ENCODE data around the gene SLAMF8. TPM values are rescaled to one million over a fixed set of nuclear protein-coding genes. Genes with fewer than 3 reads are reported as not detected.

The SLAMF8 gene
- total and polyA plus RNA-seq, 8 donors: 0.76 to 4.5 (median 2.5) TPM; not detected in 2

DNA sequence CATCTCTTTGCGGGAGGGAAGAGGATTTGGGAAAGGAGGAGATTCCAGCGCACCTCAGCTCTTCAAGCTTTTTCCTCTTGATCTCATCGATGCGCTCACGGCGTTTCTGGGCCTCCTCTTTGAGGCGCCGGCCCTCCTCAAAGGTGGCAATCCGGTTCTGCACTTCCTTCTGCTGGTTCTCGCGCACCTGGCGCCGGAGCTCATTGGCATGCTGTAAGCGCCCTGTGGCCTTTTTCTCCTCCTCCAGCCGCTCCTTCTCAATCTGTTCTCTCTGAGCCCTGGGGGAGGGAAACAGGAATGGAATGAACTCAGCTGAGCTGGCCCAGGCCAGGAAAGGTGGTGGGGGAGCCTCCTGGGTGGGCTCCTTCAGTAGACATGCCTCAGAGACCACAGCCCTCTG is 46.2 kb downstream of the SLAMF8 start:
- peaks cover 0 to 37% (median 0%) of the 10 kb centered on the region in 3 donors for H3K27me3 ChIP-seq
- no peaks in the 10 kb centered on the region for H3K36me3 ChIP-seq
- TF ChIP-seq POLR2AphosphoS5 (IDR thresholded peaks at IDR 0.05): no peak
- TF ChIP-seq POLR2A (IDR thresholded peaks at IDR 0.05): no peak
- no peak for TF ChIP-seq EP300 (IDR thresholded peaks at IDR 0.05)
- TF ChIP-seq, protein P1, sequence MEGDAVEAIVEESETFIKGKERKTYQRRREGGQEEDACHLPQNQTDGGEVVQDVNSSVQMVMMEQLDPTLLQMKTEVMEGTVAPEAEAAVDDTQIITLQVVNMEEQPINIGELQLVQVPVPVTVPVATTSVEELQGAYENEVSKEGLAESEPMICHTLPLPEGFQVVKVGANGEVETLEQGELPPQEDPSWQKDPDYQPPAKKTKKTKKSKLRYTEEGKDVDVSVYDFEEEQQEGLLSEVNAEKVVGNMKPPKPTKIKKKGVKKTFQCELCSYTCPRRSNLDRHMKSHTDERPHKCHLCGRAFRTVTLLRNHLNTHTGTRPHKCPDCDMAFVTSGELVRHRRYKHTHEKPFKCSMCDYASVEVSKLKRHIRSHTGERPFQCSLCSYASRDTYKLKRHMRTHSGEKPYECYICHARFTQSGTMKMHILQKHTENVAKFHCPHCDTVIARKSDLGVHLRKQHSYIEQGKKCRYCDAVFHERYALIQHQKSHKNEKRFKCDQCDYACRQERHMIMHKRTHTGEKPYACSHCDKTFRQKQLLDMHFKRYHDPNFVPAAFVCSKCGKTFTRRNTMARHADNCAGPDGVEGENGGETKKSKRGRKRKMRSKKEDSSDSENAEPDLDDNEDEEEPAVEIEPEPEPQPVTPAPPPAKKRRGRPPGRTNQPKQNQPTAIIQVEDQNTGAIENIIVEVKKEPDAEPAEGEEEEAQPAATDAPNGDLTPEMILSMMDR (IDR thresholded peaks at IDR 0.05): no peak
- H3K4me3 ChIP-seq: no peak overlapping the region
- 85 to 90% (median 87%) methylated on average over 15 of the region's 15 CpGs for WGBS, 5 donors
- peaks cover 4 to 16% (median 11%) of the 10 kb centered on the region in 4 donors for H3K4me1 ChIP-seq
- H3K27ac ChIP-seq: no peak overlapping the region
- no peak for DNase-seq
- no peaks in the 10 kb centered on the region for H3K9me3 ChIP-seq
- intact Hi-C loops (cut with DNase I; ENCODE audit: low total_unique reads): no loop called here

DNA sequence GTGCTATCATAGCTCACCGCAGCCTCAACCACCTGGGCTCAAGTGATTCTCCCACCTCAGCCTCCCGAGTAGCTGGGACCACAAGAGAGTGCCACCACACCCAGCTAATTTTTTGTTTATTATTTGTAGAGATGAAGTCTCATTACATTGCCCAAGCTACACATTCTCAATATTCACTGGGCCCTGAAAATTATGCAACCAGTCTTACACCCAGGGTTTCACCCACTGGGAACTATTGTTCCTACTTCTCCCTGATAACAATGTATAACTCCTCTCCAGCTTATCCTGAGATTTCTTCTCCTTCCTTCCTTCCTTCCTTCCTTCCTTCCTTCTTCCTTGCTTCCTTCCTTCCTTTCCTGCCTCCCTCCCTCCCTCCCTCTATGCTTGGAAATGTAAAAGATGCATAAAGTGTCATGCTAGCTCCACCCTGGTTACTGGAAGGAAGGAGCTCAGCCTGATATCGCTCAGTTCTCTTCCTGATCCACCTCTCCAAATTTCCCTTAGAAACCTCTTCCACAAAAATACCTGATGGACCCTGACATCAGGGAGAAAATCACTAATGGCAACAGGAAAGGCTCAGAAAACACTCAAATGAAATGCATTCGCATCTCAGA is 47.0 kb downstream of the SLAMF8 start:
- peaks cover 0 to 8% (median 4%) of the 10 kb centered on the region in 4 donors for H3K4me1 ChIP-seq
- peaks cover 0 to 37% (median 0%) of the 10 kb centered on the region in 3 donors for H3K27me3 ChIP-seq
- TF ChIP-seq EP300 (IDR thresholded peaks at IDR 0.05) (no peak), POLR2AphosphoS5 (IDR thresholded peaks at IDR 0.05) (no peak), POLR2A (IDR thresholded peaks at IDR 0.05) (no peak)
- TF ChIP-seq, protein P1 (IDR thresholded peaks at IDR 0.05): no peak
- no peak overlapping the region for H3K27ac ChIP-seq
- H3K9me3 ChIP-seq: no peaks in the 10 kb centered on the region
- no peak overlapping the region for H3K4me3 ChIP-seq
- no peaks in the 10 kb centered on the region for H3K36me3 ChIP-seq
- intact Hi-C loops (cut with DNase I; ENCODE audit: low total_unique reads): no loop called here
- DNase-seq: no peak
- 89 to 96% (median 94%) methylated on average over 4 of the region's 4 CpGs for WGBS, 5 donors

DNA sequence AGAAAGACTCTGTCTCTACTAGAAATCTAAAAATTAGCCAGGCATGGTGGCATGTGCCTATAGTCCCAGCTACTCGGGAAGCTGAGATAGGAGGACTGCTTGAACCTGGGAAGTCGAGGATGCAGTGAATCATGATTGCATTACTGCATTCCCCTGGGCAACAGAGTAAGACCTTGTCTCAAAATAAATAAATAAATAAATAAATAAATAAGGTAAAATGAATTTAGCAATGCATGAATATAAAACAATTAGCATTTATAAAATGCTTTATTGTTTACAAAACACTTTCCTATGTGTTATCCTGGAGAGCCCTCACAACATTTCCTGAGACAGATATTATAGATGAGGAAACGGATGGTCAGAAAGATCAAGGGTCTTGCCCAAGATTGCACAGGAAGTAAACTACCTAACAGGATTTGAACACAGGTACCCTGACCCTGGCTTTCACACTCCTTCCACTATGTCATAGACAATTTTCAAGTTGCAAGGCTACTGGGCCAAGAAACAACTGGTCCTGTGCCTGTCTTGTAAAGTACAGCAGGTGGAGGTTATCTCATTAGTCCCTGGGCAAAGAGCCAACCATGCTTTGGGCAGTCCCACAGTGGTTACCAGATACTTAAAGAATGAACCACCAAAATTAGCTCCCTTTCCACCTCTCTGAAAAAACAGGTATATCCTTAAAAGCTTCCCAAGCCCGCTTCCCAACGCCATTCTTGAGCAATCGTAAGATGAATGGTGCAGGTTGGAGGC is 51.2 kb downstream of the SLAMF8 start:
- WGBS, 5 donors: 83 to 95% (median 90%) methylated on average over 6 of the region's 6 CpGs
- Histone ChIP-seq H3K27me3 (peaks cover 0 to 4% (median 0%) of the 10 kb centered on the region in 3 donors), H3K9me3 (no peaks in the 10 kb centered on the region), H3K4me3 (no peak overlapping the region), H3K27ac (no peak overlapping the region), H3K36me3 (no peaks in the 10 kb centered on the region), H3K4me1 (peaks cover 0 to 15% (median 3%) of the 10 kb centered on the region in 4 donors)
- no peak for TF ChIP-seq EP300 (IDR thresholded peaks at IDR 0.05)
- no peak for TF ChIP-seq POLR2AphosphoS5 (IDR thresholded peaks at IDR 0.05)
- TF ChIP-seq, protein P1 (IDR thresholded peaks at IDR 0.05): no peak
- TF ChIP-seq POLR2A (IDR thresholded peaks at IDR 0.05): no peak
- peak in 1 of 2 donors; percentile 58 for DNase-seq
- intact Hi-C loops (cut with DNase I; ENCODE audit: low total_unique reads): no loop called here

DNA sequence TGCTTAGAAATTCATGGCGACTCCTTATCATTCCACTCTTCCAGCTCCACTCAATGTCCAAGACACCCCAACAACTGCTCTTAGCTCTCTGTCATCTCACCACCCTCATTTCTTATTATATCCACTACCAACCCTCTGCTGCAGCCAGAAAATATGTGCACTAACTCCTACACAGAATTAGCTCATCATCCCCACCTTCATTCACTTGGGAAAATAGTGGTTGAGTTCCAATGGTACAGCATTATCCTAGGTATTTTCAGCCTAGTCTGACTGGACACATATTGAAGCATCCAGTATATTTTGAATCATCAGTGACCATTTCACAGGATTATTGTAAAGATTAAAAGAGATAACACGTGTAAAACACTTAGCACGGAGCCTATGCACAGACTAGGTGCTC is 52.5 kb downstream of the SLAMF8 start:
- no peaks in the 10 kb centered on the region for H3K9me3 ChIP-seq
- H3K27me3 ChIP-seq: no peaks in the 10 kb centered on the region
- no peak overlapping the region for H3K27ac ChIP-seq
- H3K4me3 ChIP-seq: no peak overlapping the region
- DNase-seq: no peak
- no peaks in the 10 kb centered on the region for H3K36me3 ChIP-seq
- H3K4me1 ChIP-seq: peaks cover 0 to 15% (median 3%) of the 10 kb centered on the region in 4 donors
- intact Hi-C loops (cut with DNase I; ENCODE audit: low total_unique reads): no loop called here
- 82 to 92% (median 88%) methylated on average over 3 of the region's 3 CpGs for WGBS, 5 donors
- TF ChIP-seq, protein P1 (IDR thresholded peaks at IDR 0.05): no peak
- TF ChIP-seq POLR2A (IDR thresholded peaks at IDR 0.05): no peak
- no peak for TF ChIP-seq EP300 (IDR thresholded peaks at IDR 0.05)
- TF ChIP-seq POLR2AphosphoS5 (IDR thresholded peaks at IDR 0.05): no peak
